ENCODE results near the gene EZH2.

GRCh38 chr7:148804343-148805235, 79.5 kb downstream of the EZH2 start:
- TF ChIP-seq CTCF (conservative IDR thresholded peaks at IDR 0.05 in 1 of 2, IDR thresholded peaks at IDR 0.05 in 1 of 2; ENCODE audit: low read depth in 1 of 2, low read length in 2 of 2) (no peak), EZH2 (IDR thresholded peaks at IDR 0.05; ENCODE audit: low read length, missing control alignments) (no peak)
